ENCODE measurements around the gene CCNJ.

The CCNJ gene

DNA sequence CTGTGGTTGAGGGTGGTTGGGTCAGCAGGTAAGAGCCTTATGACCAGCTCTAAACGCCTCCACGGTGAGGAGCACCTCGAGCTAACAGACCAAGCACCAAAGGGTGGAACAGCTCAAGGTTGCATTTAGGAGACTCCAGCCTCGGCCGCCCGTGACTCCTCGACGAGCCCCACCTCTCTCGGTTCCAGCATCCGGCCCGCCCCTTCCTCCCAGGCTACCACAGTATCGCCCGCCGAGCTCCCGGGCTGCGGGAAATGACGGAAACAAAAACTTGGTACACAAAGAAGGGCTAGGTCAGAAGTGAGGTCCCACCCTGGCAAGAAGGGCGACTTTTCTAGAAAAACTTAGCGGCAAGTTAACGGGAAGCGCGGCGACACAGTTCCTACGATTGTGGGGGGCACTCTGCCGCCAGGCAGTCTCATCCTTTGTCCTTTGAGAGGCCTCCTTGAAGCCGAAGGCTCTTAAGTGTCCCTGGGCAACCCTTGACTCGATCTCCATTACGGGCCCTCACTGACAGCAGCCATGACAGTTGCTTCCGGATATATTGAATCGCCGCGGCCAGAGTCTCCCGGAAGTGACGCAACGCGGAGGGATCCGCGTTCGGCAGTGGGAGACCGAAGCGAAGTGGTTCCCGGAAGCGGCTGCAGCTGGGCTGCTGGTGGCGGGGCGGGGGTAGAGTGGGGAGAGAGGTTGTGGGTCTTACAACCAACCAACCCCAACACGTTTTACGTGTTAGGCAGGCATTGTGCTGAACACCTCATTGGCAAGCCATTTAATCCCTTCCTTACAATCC, 46.5 kb downstream of the CCNJ start:
- H3K27ac ChIP-seq: peak overlapping the region; percentile 72
- TF ChIP-seq CTCF (conservative IDR thresholded peaks at IDR 0.05) (no peak), ZFX (IDR thresholded peaks at IDR 0.05) (no peak)

GRCh38 chr10:96090463-96090800, 47.0 kb downstream of the CCNJ start:
- no peak for TF ChIP-seq ZFX (IDR thresholded peaks at IDR 0.05)
- TF ChIP-seq CTCF (conservative IDR thresholded peaks at IDR 0.05): no peak
- peak overlapping the region; percentile 72 for H3K27ac ChIP-seq

- H3K27ac ChIP-seq: no peak overlapping the region
Observed at GRCh38 chr10:96092999-96093767, 49.8 kb downstream of the CCNJ start.

DNA sequence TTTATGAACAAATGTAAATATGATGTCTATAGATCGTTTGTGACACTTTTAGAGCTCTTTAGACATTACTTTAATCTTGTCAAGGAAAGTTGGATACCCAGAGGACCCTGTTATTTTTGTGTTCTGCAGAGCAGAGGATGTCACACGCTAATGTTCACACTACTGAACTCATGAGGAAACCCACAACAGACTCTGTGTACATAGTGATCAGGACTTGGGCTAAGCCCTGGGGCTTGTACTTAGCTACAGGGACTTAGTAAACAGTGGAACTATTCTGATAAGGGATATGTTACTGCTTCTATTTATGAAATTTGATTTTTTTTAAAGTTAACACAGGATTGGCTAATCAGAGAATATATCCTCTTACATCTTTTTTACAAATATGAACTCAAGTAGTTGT, 50.6 kb downstream of the CCNJ start:
- no peak overlapping the region for H3K27ac ChIP-seq
- TF ChIP-seq CTCF (conservative IDR thresholded peaks at IDR 0.05) (no peak), ZFX (IDR thresholded peaks at IDR 0.05) (no peak)

More at GRCh38 chr10:96092999-96093767, 49.8 kb downstream of the CCNJ start:
- TF ChIP-seq ZFX (IDR thresholded peaks at IDR 0.05) (no peak), CTCF (conservative IDR thresholded peaks at IDR 0.05) (no peak)

- H3K27ac ChIP-seq: no peak overlapping the region
- TF ChIP-seq ZFX (IDR thresholded peaks at IDR 0.05): no peak
- no peak for TF ChIP-seq CTCF (conservative IDR thresholded peaks at IDR 0.05)
Observed at GRCh38 chr10:96096958-96097357, 53.6 kb downstream of the CCNJ start.

DNA sequence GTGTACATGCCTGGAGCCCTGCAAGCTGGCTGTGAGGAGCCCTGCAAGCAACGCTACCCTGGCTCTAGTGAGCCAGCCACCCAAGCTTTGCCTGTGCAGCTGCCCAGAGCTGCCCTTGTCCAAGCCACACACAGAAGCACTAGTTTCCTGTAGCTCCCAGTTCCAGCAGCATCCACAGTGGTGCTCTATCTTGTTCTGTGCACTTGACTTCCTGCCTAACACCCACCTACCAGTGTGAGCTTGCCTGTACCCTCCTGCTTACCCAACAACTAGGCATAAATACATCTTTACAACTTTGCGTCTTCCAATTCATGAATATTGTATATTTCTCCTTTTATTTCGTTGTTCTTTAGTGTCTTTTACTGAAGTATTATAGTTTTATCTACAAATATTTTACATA, 54.5 kb downstream of the CCNJ start:
- no peak overlapping the region for H3K27ac ChIP-seq
- TF ChIP-seq ZFX (IDR thresholded peaks at IDR 0.05) (no peak), CTCF (conservative IDR thresholded peaks at IDR 0.05) (no peak)

GRCh38 chr10:96107623-96108038, 64.2 kb downstream of the CCNJ start:
- H3K27ac ChIP-seq: no peak overlapping the region
- TF ChIP-seq CTCF (conservative IDR thresholded peaks at IDR 0.05) (no peak), ZFX (IDR thresholded peaks at IDR 0.05) (no peak)

Data from C4-2B (cell line).